ENCODE measurements around the gene NISCH.

Gene NISCH

GRCh38 chr3:52456169-52456799 is 880 bp downstream of the NISCH start:
- H3K9me3 ChIP-seq (ENCODE audit: control insufficient read depth in 1 of 2, low read length in 2 of 2): no peaks in the 10 kb centered on the region
- no peaks in the 10 kb centered on the region for H3K27me3 ChIP-seq (ENCODE audit: control insufficient read depth in 1 of 2, insufficient read depth in 2 of 2, low read length in 2 of 2)
- peak overlapping the region; percentile 78 to 84 for H3K4me3 ChIP-seq (ENCODE audit: low read depth in 1 of 2, low read length in 2 of 2)
- H3K27ac ChIP-seq (ENCODE audit: low read depth, low read length): peak overlapping the region; percentile 43
- peak overlapping the region; percentile 66 to 82 for H3K9ac ChIP-seq (ENCODE audit: low read depth in 1 of 2, low read length in 2 of 2)
- H3K4me1 ChIP-seq (ENCODE audit: control insufficient read depth in 1 of 2, insufficient read depth in 2 of 2, low read length in 2 of 2): peaks cover 20 to 27% of the 10 kb centered on the region in 2 donors
- H3K36me3 ChIP-seq (ENCODE audit: control insufficient read depth in 1 of 2, insufficient read depth in 2 of 2, low read length in 2 of 2): peaks cover 11 to 31% of the 10 kb centered on the region in 2 donors

- Histone ChIP-seq H3K4me3 (ENCODE audit: low read depth in 1 of 2, low read length in 2 of 2) (peak overlapping the region; percentile 78 to 84), H3K4me1 (ENCODE audit: control insufficient read depth in 1 of 2, insufficient read depth in 2 of 2, low read length in 2 of 2) (peaks cover 20 to 27% of the 10 kb centered on the region in 2 donors), H3K36me3 (ENCODE audit: control insufficient read depth in 1 of 2, insufficient read depth in 2 of 2, low read length in 2 of 2) (peaks cover 11 to 32% of the 10 kb centered on the region in 2 donors), H3K9me3 (ENCODE audit: control insufficient read depth in 1 of 2, low read length in 2 of 2) (no peaks in the 10 kb centered on the region), H3K27ac (ENCODE audit: low read depth, low read length) (no peak overlapping the region), H3K27me3 (ENCODE audit: control insufficient read depth in 1 of 2, insufficient read depth in 2 of 2, low read length in 2 of 2) (no peaks in the 10 kb centered on the region), H3K9ac (ENCODE audit: low read depth in 1 of 2, low read length in 2 of 2) (peak overlapping the region; percentile 66 to 82)
These were observed 1.4 kb downstream of the NISCH start for GRCh38 chr3:52456800-52457183.

DNA sequence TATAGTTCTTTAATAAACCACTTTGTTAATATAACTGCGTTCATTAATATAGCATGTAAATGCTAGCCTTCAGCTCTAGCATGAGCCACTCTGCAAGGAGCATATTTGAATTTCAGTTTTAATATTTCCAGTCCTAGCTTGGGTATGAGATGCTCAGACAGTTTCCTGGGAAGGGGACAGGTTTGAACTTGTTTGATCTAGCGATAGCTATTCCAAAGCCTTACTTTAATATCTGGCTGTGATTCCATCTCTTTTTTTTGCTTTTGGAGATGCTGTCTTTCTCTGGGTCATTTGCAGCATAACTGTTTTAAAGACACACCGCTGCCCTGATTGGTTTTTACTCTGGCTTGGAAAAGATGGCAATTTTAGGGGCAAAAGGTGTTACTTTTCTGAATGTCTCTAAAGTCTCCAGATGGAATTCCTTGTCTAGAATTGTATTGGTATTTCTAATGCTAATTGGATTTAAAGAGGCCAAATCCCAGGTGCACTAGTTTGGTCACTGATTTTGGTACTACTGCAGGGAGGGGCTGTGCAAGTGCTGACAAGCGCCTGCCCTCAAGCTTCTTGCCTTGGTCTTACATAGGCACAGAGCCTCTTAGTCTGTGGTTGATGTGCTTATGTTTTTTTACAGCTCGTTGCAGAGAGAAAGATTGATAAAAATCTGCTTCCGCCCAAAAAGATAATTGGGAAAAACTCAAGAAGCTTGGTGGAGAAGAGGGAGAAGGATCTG is 2.8 kb downstream of the NISCH start:
- Histone ChIP-seq H3K9ac (ENCODE audit: low read depth in 1 of 2, low read length in 2 of 2) (no peak overlapping the region), H3K4me3 (ENCODE audit: low read depth in 1 of 2, low read length in 2 of 2) (no peak overlapping the region), H3K27ac (ENCODE audit: low read depth, low read length) (no peak overlapping the region), H3K27me3 (ENCODE audit: control insufficient read depth in 1 of 2, insufficient read depth in 2 of 2, low read length in 2 of 2) (no peaks in the 10 kb centered on the region), H3K36me3 (ENCODE audit: control insufficient read depth in 1 of 2, insufficient read depth in 2 of 2, low read length in 2 of 2) (peaks cover 12 to 35% of the 10 kb centered on the region in 2 donors), H3K4me1 (ENCODE audit: control insufficient read depth in 1 of 2, insufficient read depth in 2 of 2, low read length in 2 of 2) (peaks cover 20 to 27% of the 10 kb centered on the region in 2 donors), H3K9me3 (ENCODE audit: control insufficient read depth in 1 of 2, low read length in 2 of 2) (no peaks in the 10 kb centered on the region)

DNA sequence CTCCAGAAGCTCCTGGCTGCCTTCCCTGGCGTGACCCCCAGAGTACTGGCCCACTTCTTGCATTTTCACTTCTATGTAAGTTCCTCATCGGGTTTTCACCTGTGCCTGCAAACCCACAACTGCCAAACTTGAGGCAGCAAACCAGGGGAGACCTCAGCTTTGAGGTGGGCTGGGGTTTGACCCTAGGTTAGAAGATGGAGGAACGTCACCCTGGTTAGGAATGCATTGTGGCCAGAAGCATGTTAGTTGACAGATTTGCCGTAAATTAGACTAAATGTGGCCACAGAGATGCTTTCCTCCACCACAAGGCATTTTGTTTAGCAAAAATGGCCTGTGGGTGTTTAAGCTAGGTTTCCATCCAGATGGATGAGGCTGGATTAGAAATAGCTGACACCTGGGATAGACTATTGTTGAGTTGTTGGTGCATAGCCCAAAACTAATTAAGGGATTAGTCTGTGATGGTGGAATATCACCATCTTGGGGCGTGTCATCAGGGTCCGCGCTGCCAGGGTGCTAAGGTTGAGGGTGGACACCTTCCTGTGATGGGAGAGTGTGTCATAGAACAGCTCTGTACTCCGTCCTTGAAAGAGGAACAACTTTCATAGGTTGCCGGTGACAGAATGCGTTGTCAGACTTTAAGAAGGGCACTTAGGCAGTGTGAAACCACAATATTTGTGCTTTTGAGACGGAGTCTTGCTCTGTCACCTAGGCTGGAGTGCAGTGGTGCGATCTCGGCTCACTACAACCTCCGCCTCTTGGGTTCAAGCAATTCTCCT is 3.6 kb downstream of the NISCH start:
- Histone ChIP-seq H3K36me3 (ENCODE audit: control insufficient read depth in 1 of 2, insufficient read depth in 2 of 2, low read length in 2 of 2) (peaks cover 15 to 37% of the 10 kb centered on the region in 2 donors), H3K9ac (ENCODE audit: low read depth in 1 of 2, low read length in 2 of 2) (no peak overlapping the region), H3K9me3 (ENCODE audit: control insufficient read depth in 1 of 2, low read length in 2 of 2) (no peaks in the 10 kb centered on the region), H3K27ac (ENCODE audit: low read depth, low read length) (no peak overlapping the region), H3K4me3 (ENCODE audit: low read depth in 1 of 2, low read length in 2 of 2) (no peak overlapping the region), H3K27me3 (ENCODE audit: control insufficient read depth in 1 of 2, insufficient read depth in 2 of 2, low read length in 2 of 2) (no peaks in the 10 kb centered on the region), H3K4me1 (ENCODE audit: control insufficient read depth in 1 of 2, insufficient read depth in 2 of 2, low read length in 2 of 2) (peaks cover 20 to 27% of the 10 kb centered on the region in 2 donors)

- Histone ChIP-seq H3K27ac (ENCODE audit: low read depth, low read length) (no peak overlapping the region), H3K36me3 (ENCODE audit: control insufficient read depth in 1 of 2, insufficient read depth in 2 of 2, low read length in 2 of 2) (peaks cover 15 to 46% of the 10 kb centered on the region in 2 donors), H3K9ac (ENCODE audit: low read depth in 1 of 2, low read length in 2 of 2) (no peak overlapping the region), H3K27me3 (ENCODE audit: control insufficient read depth in 1 of 2, insufficient read depth in 2 of 2, low read length in 2 of 2) (no peaks in the 10 kb centered on the region), H3K4me1 (ENCODE audit: control insufficient read depth in 1 of 2, insufficient read depth in 2 of 2, low read length in 2 of 2) (peaks cover 0 to 7% of the 10 kb centered on the region in 2 donors), H3K9me3 (ENCODE audit: control insufficient read depth in 1 of 2, low read length in 2 of 2) (no peaks in the 10 kb centered on the region), H3K4me3 (ENCODE audit: low read depth in 1 of 2, low read length in 2 of 2) (no peak overlapping the region)
These were observed 6.5 kb downstream of the NISCH start for GRCh38 chr3:52461874-52462273.

DNA sequence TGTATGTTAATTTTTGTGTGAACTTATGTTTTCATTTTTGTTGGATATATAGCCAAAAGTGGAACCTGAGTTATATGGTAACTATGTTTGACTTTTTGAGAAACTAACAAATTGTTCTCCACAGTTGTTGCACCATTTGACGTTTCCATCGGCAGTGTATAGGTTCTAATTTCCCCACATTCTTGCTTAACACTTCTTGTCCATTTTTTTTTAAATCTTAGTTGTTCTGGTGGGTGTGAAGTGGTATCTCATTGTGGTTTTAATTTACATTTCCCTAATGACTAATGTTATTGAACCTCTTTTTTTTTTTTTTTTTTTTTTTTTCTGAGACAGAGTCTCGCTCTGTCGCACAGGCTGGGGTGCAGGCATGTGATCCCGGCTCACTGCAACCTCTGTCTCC is 8.0 kb downstream of the NISCH start:
- no peak overlapping the region for H3K9ac ChIP-seq (ENCODE audit: low read depth in 1 of 2, low read length in 2 of 2)
- H3K4me3 ChIP-seq (ENCODE audit: low read depth in 1 of 2, low read length in 2 of 2): no peak overlapping the region
- no peaks in the 10 kb centered on the region for H3K9me3 ChIP-seq (ENCODE audit: control insufficient read depth in 1 of 2, low read length in 2 of 2)
- H3K36me3 ChIP-seq (ENCODE audit: control insufficient read depth in 1 of 2, insufficient read depth in 2 of 2, low read length in 2 of 2): peaks cover 15 to 46% of the 10 kb centered on the region in 2 donors
- H3K4me1 ChIP-seq (ENCODE audit: control insufficient read depth in 1 of 2, insufficient read depth in 2 of 2, low read length in 2 of 2): peaks cover 0 to 3% of the 10 kb centered on the region in 2 donors
- no peaks in the 10 kb centered on the region for H3K27me3 ChIP-seq (ENCODE audit: control insufficient read depth in 1 of 2, insufficient read depth in 2 of 2, low read length in 2 of 2)
- no peak overlapping the region for H3K27ac ChIP-seq (ENCODE audit: low read depth, low read length)

DNA sequence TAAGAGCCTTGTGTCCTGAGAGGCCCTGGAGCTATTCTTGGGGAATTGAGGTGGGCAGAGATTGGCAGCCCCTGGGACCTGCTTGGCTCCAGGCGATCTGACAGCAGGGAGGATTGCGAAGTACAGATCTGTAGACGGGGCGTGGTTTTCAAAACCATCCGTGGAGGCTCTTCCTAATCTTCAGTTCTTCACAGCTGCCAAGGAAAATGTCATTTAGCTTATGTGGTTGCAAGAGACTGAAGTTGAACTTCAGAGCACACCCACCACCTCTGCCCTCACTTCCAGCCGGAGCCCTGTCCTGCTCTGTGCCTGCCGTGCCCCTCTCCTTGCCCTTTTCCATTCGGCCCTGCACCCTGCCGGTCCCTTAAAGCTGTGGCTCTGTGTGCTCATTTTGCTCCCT is 12.9 kb downstream of the NISCH start:
- H3K27ac ChIP-seq (ENCODE audit: low read depth, low read length): no peak overlapping the region
- no peaks in the 10 kb centered on the region for H3K9me3 ChIP-seq (ENCODE audit: control insufficient read depth in 1 of 2, low read length in 2 of 2)
- peaks cover 0 to 3% of the 10 kb centered on the region in 2 donors for H3K4me1 ChIP-seq (ENCODE audit: control insufficient read depth in 1 of 2, insufficient read depth in 2 of 2, low read length in 2 of 2)
- no peak overlapping the region for H3K4me3 ChIP-seq (ENCODE audit: low read depth in 1 of 2, low read length in 2 of 2)
- no peaks in the 10 kb centered on the region for H3K27me3 ChIP-seq (ENCODE audit: control insufficient read depth in 1 of 2, insufficient read depth in 2 of 2, low read length in 2 of 2)
- no peak overlapping the region for H3K9ac ChIP-seq (ENCODE audit: low read depth in 1 of 2, low read length in 2 of 2)
- peaks cover 14 to 48% of the 10 kb centered on the region in 2 donors for H3K36me3 ChIP-seq (ENCODE audit: control insufficient read depth in 1 of 2, insufficient read depth in 2 of 2, low read length in 2 of 2)

- Histone ChIP-seq H3K27me3 (ENCODE audit: control insufficient read depth in 1 of 2, insufficient read depth in 2 of 2, low read length in 2 of 2) (no peaks in the 10 kb centered on the region), H3K27ac (ENCODE audit: low read depth, low read length) (no peak overlapping the region), H3K9me3 (ENCODE audit: control insufficient read depth in 1 of 2, low read length in 2 of 2) (no peaks in the 10 kb centered on the region), H3K4me3 (ENCODE audit: low read depth in 1 of 2, low read length in 2 of 2) (no peak overlapping the region), H3K4me1 (ENCODE audit: control insufficient read depth in 1 of 2, insufficient read depth in 2 of 2, low read length in 2 of 2) (peaks cover 0 to 3% of the 10 kb centered on the region in 2 donors), H3K9ac (ENCODE audit: low read depth in 1 of 2, low read length in 2 of 2) (no peak overlapping the region), H3K36me3 (ENCODE audit: control insufficient read depth in 1 of 2, insufficient read depth in 2 of 2, low read length in 2 of 2) (peaks cover 18 to 53% of the 10 kb centered on the region in 2 donors)
These were observed 13.6 kb downstream of the NISCH start for GRCh38 chr3:52469001-52469400.

GRCh38 chr3:52470920-52471319 is 15.5 kb downstream of the NISCH start:
- H3K9me3 ChIP-seq (ENCODE audit: control insufficient read depth in 1 of 2, low read length in 2 of 2): no peaks in the 10 kb centered on the region
- H3K4me1 ChIP-seq (ENCODE audit: control insufficient read depth in 1 of 2, insufficient read depth in 2 of 2, low read length in 2 of 2): peaks cover 0 to 3% of the 10 kb centered on the region in 2 donors
- peaks cover 24 to 58% of the 10 kb centered on the region in 2 donors for H3K36me3 ChIP-seq (ENCODE audit: control insufficient read depth in 1 of 2, insufficient read depth in 2 of 2, low read length in 2 of 2)
- H3K9ac ChIP-seq (ENCODE audit: low read depth in 1 of 2, low read length in 2 of 2): no peak overlapping the region
- H3K4me3 ChIP-seq (ENCODE audit: low read depth in 1 of 2, low read length in 2 of 2): no peak overlapping the region
- H3K27me3 ChIP-seq (ENCODE audit: control insufficient read depth in 1 of 2, insufficient read depth in 2 of 2, low read length in 2 of 2): no peaks in the 10 kb centered on the region
- H3K27ac ChIP-seq (ENCODE audit: low read depth, low read length): no peak overlapping the region
